ENCODE data around the gene MRGPRD.

Gene MRGPRD

GRCh38 chr11:69010964-69011623 lies 30.3 kb upstream of the MRGPRD start:
- TF ChIP-seq YY1 (IDR thresholded peaks at IDR 0.05; ENCODE audit: insufficient read depth, insufficient read length) (no peak), ZNF274 (IDR thresholded peaks at IDR 0.05; ENCODE audit: low read depth, low read length) (no peak), SUZ12 (IDR thresholded peaks at IDR 0.05; ENCODE audit: extremely low read depth, insufficient read depth, insufficient read length) (no peak)
- DNase-seq (ENCODE audit: low read depth, low spot score), result no peak
- Histone ChIP-seq H3K4me3 (ENCODE audit: insufficient read length, low read depth) (no peak overlapping the region), H3K9me3 (ENCODE audit: insufficient read depth, low read length) (no peaks in the 10 kb centered on the region), H3K9ac (ENCODE audit: insufficient read length, low read depth) (no peak overlapping the region), H3K27me3 (ENCODE audit: insufficient read depth, insufficient read length) (no peaks in the 10 kb centered on the region), H3K4me1 (ENCODE audit: insufficient read depth, insufficient read length) (peaks cover 36% of the 10 kb centered on the region), H3K36me3 (ENCODE audit: insufficient read depth, insufficient read length, low read length) (peaks cover 25% of the 10 kb centered on the region)

GRCh38 chr11:69010361-69010891 lies 29.6 kb upstream of the MRGPRD start:
- Histone ChIP-seq H3K9ac (ENCODE audit: insufficient read length, low read depth) (no peak overlapping the region), H3K9me3 (ENCODE audit: insufficient read depth, low read length) (no peaks in the 10 kb centered on the region), H3K36me3 (ENCODE audit: insufficient read depth, insufficient read length, low read length) (peaks cover 32% of the 10 kb centered on the region), H3K27me3 (ENCODE audit: insufficient read depth, insufficient read length) (no peaks in the 10 kb centered on the region), H3K4me1 (ENCODE audit: insufficient read depth, insufficient read length) (peaks cover 36% of the 10 kb centered on the region), H3K4me3 (ENCODE audit: insufficient read length, low read depth) (no peak overlapping the region)
- DNase-seq (ENCODE audit: low read depth, low spot score), result no peak
- TF ChIP-seq YY1 (IDR thresholded peaks at IDR 0.05; ENCODE audit: insufficient read depth, insufficient read length) (no peak), SUZ12 (IDR thresholded peaks at IDR 0.05; ENCODE audit: extremely low read depth, insufficient read depth, insufficient read length) (no peak), ZNF274 (IDR thresholded peaks at IDR 0.05; ENCODE audit: low read depth, low read length) (no peak)

GRCh38 chr11:69009441-69010211 lies 28.8 kb upstream of the MRGPRD start:
- peaks cover 40% of the 10 kb centered on the region for H3K36me3 ChIP-seq (ENCODE audit: insufficient read depth, insufficient read length, low read length)
- H3K9me3 ChIP-seq (ENCODE audit: insufficient read depth, low read length), result no peaks in the 10 kb centered on the region
- no peak for DNase-seq (ENCODE audit: low read depth, low spot score)
- peak overlapping the region; percentile 56 for H3K9ac ChIP-seq (ENCODE audit: insufficient read length, low read depth)
- no peak overlapping the region for H3K4me3 ChIP-seq (ENCODE audit: insufficient read length, low read depth)
- peaks cover 33% of the 10 kb centered on the region for H3K4me1 ChIP-seq (ENCODE audit: insufficient read depth, insufficient read length)
- H3K27me3 ChIP-seq (ENCODE audit: insufficient read depth, insufficient read length), result no peaks in the 10 kb centered on the region
- TF ChIP-seq ZNF274 (IDR thresholded peaks at IDR 0.05; ENCODE audit: low read depth, low read length) (no peak), YY1 (IDR thresholded peaks at IDR 0.05; ENCODE audit: insufficient read depth, insufficient read length) (no peak), SUZ12 (IDR thresholded peaks at IDR 0.05; ENCODE audit: extremely low read depth, insufficient read depth, insufficient read length) (no peak)

- peaks cover 27% of the 10 kb centered on the region for H3K4me1 ChIP-seq (ENCODE audit: insufficient read depth, insufficient read length)
Observed at GRCh38 chr11:69008737-69009440, 28.1 kb upstream of the MRGPRD start.

GRCh38 chr11:69007975-69008381 lies 27.2 kb upstream of the MRGPRD start:
- Histone ChIP-seq H3K9me3 (ENCODE audit: insufficient read depth, low read length) (no peaks in the 10 kb centered on the region), H3K27me3 (ENCODE audit: insufficient read depth, insufficient read length) (no peaks in the 10 kb centered on the region), H3K4me1 (ENCODE audit: insufficient read depth, insufficient read length) (peaks cover 27% of the 10 kb centered on the region), H3K9ac (ENCODE audit: insufficient read length, low read depth) (peak overlapping the region; percentile 42), H3K36me3 (ENCODE audit: insufficient read depth, insufficient read length, low read length) (peaks cover 55% of the 10 kb centered on the region), H3K4me3 (ENCODE audit: insufficient read length, low read depth) (no peak overlapping the region)
- no peak for DNase-seq (ENCODE audit: low read depth, low spot score)
- TF ChIP-seq SUZ12 (IDR thresholded peaks at IDR 0.05; ENCODE audit: extremely low read depth, insufficient read depth, insufficient read length) (no peak), YY1 (IDR thresholded peaks at IDR 0.05; ENCODE audit: insufficient read depth, insufficient read length) (no peak), ZNF274 (IDR thresholded peaks at IDR 0.05; ENCODE audit: low read depth, low read length) (no peak)

More at GRCh38 chr11:69008737-69009440, 28.1 kb upstream of the MRGPRD start:
- Histone ChIP-seq H3K27me3 (ENCODE audit: insufficient read depth, insufficient read length) (no peaks in the 10 kb centered on the region), H3K36me3 (ENCODE audit: insufficient read depth, insufficient read length, low read length) (peaks cover 48% of the 10 kb centered on the region), H3K4me3 (ENCODE audit: insufficient read length, low read depth) (no peak overlapping the region), H3K9ac (ENCODE audit: insufficient read length, low read depth) (peak overlapping the region; percentile 44), H3K9me3 (ENCODE audit: insufficient read depth, low read length) (no peaks in the 10 kb centered on the region)
- DNase-seq (ENCODE audit: low read depth, low spot score), result peak; percentile 72
- TF ChIP-seq YY1 (IDR thresholded peaks at IDR 0.05; ENCODE audit: insufficient read depth, insufficient read length) (no peak), SUZ12 (IDR thresholded peaks at IDR 0.05; ENCODE audit: extremely low read depth, insufficient read depth, insufficient read length) (no peak), ZNF274 (IDR thresholded peaks at IDR 0.05; ENCODE audit: low read depth, low read length) (no peak)

- no peak overlapping the region for H3K4me3 ChIP-seq (ENCODE audit: insufficient read length, low read depth)
- TF ChIP-seq YY1 (IDR thresholded peaks at IDR 0.05; ENCODE audit: insufficient read depth, insufficient read length), result no peak
- no peak for TF ChIP-seq SUZ12 (IDR thresholded peaks at IDR 0.05; ENCODE audit: extremely low read depth, insufficient read depth, insufficient read length)
- no peak for TF ChIP-seq ZNF274 (IDR thresholded peaks at IDR 0.05; ENCODE audit: low read depth, low read length)
- no peaks in the 10 kb centered on the region for H3K27me3 ChIP-seq (ENCODE audit: insufficient read depth, insufficient read length)
- peaks cover 55% of the 10 kb centered on the region for H3K36me3 ChIP-seq (ENCODE audit: insufficient read depth, insufficient read length, low read length)
- peaks cover 27% of the 10 kb centered on the region for H3K4me1 ChIP-seq (ENCODE audit: insufficient read depth, insufficient read length)
- no peaks in the 10 kb centered on the region for H3K9me3 ChIP-seq (ENCODE audit: insufficient read depth, low read length)
- no peak for DNase-seq (ENCODE audit: low read depth, low spot score)
- H3K9ac ChIP-seq (ENCODE audit: insufficient read length, low read depth), result no peak overlapping the region
Observed at GRCh38 chr11:69006816-69007215, 26.0 kb upstream of the MRGPRD start.
